ENCODE results near the gene FOXA1.

Gene FOXA1

DNA sequence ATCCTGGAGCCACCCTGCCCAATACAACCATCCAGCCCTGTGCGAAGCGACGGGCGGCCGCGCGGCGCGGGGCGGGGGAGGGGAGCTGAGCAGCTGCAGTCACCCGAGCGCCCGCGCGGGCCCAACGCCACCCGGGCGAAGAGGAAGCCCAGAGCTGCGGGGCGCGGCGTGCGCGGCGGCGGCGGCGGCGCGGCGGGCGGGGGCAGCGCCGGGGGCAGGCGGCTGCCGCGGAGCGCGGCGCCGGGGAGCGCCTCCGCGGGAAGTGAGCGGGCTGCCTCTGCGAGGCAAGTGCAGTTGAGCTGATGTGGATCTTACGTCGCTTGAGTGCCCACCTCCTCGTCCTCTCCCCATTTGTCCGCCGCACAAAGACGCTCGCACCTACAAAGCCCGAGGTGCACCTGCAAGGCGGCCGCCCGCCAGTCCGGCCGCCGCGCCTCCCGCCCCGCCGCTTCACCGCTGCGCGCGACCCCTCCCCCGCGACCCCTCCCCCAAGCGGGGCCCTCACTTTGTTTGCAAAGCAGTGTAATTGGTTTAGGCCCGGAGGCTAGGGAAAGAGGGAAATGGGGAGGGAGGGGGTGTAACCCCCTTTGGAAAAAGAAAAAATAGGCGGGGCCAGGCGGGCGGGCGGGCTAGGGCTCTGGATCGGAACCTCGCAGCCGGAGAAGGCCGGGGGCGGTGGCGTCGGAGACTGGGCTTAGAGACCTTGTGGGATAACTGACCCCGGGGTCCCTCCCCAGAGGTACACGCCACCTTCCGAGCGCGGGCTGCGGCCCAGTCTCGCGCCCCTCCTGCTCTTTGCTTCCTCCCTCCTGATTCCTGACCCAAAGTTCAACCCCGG, at the start of gene FOXA1, which contains the start of gene TTC6:
Gene FOXA1 (minus strand): TSS at position 279 of the 838 bp plus-strand sequence. CDS start 277 bp downstream, at position 2.
Gene TTC6 (plus strand): TSS at position 659 of the 838 bp plus-strand sequence. CDS start 26,436 bp downstream, outside the sequence.
- no peak for DNase-seq

DNA sequence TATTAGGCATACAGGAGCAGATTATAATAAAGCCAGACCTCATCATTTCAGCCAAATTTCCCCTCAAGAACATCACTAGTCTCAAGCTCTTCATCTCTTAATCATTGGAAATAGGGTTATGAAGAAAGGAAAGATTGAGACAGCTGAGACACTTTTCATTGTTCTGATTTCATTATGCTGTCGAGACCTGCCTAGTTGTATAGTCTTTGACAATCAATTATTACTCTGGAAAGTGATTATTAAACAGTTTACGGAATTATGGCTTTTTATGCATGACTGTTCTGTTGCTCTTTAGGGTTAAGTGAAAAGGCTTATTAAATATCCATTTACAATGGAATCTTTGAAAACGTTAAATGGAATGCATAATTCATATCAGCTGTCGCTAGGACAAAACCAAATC, 48.7 kb upstream of the FOXA1 start:
- DNase-seq = no peak

DNA sequence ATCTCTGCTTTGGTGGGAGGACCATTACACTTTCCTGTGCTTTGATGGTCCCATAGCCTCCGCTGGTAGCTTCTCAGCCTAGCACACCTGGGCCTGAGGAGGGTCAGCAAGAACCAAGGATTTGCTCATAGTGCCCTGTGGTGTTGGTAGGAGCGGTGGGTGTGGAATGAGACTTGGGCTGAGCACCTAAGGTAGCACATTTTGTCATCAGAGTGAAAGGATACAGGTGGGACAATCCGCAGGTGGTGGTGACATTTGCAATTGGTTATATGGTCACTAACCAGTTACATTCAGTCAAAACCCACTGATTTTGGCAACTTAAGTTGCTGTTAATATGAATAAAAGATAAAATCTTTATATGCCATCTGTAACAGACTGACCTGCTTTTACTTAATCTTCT, 47.1 kb upstream of the FOXA1 start:
- DNase-seq = no peak

DNA sequence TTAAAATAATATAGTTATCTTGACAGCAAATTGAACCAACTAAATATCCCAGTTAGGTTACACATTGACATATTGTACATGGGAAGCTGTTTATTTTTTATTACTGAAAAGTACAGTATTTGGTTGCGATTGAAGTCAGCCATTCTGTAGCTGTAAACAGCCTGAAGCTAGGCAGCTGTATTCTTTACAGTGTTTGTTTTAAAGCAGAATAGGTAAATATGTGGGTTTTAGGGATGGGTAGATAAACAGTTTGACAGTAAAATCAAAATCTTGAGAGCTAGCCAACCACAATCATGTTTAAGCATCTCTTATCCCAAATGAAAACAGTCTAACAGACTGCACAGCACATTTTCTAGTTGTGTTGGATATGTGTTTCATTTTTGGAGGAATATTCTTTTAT, 46.1 kb upstream of the FOXA1 start:
- no peak for DNase-seq

DNA sequence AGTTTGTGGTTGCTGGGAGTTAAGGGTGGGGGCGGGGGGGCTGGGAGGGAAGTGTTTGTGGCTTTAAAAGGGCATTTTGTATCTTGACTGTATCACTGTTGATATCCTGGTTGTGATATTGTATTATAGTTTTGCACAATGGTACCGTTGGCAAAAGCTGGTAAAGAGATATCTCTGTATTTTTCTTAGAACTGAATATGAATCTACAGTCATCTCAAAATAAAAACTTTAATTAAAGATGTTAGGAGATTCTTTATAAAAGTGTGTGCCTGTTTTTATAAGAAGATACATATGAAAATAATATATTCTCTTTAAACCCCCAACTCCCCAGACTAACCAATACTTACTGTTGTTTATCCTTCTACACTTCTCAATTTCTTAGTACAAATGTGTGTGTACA, 43.5 kb upstream of the FOXA1 start:
- no peak for DNase-seq

DNA sequence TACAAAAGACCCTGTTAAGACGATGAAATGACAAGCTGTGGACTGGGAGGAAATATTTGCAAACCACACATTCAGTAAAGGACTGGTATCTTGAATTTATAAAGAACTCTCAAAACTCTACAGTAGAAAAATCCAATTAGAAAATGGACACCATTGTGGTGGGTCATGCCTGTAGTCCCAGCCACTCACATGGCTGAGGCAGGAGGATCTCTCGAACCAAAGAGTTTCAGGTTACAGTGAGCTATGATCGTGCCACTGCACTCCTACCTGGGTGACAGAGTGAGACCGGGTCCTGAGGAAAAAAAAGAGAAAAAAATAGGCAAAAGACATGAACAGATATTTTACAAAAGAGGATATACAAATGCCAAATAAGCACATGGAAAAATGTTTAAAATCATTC, 42.3 kb upstream of the FOXA1 start:
- DNase-seq = no peak

DNA sequence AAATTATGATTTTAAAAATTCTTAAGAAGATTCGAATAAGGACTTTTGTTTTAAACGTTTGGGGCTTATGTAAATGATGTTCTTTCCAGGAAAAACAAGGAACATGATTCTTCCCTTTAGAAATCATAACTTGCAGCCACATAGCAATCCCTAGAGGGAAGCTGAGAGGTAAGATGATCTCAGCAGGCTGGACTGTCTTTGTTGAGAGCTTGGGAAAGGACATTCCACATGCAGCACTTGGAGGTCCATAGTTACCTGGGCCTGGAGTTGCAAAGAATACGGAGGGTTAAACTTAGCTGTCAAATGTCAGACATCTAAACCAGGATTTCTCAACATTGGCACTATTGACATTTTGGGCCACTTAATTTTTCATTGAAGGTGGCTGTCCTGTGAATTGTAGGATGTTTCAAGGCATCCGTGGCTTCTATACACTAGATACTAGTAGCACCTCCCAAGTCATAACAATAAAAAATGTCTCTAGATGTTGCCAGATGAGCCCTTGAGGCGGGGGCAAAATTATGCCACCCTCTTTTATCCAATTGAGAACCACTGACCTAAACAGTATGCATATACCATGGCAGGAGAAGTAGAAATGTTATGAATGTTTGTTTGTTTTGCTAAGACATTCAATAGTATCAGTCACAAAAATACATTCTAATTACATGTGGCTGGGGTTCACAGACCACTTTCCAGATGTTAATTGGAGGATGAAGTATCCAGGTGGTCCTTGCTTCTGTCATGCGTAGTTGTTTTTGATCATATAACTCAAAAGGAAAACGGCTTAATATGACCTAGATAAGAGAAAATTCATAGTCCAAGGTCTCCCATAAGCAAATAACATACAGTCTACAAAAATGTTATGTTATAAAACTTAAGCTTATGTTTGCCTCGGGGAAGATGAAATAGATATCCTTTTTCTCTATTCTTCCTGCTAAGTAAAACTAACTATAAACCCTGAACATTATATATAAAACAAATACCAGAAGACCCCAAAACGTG, 30.8 kb upstream of the FOXA1 start:
- no peak for DNase-seq

DNA sequence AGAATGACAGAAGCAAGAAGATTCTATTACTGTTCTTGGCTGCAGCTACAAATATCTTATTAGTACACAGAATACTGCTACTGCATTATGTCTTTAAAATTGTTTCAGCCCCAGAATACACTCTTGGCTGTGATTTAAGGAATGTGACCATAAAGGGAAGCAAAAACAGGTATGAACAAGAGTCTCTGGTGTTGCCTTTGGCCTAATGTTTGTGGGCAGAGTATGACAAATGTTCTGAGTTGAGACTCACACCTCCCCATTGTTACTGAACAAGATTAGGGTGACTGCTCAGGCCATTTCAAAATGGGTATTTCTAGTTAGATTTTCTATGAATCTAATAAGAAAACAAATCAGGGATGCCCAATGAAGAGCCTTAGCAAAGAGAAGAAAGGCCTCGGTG, 28.9 kb upstream of the FOXA1 start:
- no peak for DNase-seq

DNA sequence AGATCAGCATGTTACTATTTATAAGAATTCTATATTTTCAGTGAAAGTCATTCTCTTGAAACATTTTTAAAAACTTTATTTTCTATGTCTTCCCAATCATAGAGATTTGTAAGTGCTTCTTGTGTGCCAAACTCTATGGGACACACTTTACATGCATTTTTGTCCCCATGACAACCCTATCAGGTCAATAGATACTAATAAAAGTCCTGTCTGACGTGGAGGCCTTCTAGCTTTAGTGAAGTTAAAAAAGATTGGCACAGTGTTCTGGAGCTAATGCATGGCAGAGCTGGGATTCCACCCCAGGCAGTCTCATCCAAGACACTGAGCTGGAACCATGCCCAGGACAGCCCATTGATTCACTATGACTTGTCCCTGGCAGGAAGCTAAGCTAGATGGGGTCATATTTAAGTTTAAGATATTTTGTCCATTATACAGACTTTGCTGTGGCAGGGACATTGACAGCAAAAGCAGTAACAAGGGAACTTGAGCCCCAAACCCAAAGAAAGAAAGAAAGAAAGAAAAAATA, 28.4 kb upstream of the FOXA1 start:
- no peak for DNase-seq

DNA sequence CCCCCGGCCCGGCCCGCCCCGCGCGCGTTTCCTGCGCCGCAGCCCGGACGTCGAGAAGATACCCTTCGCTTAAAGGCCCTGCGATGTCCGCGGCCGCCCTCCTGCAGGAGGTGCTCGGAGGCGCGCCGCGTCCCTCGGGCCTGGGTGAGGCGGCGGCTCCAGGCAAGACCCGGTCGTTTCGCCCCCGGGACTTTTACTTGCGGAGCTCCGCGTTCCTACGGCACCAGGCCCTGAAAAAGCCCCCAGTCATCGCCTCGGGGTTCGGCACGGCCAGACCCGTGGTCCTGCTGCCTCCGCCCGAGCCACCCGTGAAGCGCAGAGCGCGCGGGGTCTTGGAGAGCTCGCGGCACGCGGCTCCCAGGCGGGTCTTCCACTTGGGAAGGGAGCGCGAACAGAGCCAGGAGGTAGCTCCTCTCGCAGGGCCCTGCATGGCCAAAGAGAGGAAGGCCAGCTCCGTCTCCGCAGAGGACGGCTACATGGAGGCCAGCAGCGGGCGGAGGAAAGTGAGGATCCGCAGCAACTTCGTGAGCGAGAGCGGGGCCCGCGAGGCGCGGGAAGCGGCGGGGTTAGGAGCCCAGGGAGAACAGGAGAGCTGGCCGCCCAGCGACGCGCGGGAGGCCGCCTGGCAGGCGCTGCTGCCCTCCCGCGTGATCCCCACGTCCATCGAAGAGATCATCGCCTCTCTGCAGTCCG, 27.3 kb upstream of the FOXA1 start:
- no peak for DNase-seq

DNA sequence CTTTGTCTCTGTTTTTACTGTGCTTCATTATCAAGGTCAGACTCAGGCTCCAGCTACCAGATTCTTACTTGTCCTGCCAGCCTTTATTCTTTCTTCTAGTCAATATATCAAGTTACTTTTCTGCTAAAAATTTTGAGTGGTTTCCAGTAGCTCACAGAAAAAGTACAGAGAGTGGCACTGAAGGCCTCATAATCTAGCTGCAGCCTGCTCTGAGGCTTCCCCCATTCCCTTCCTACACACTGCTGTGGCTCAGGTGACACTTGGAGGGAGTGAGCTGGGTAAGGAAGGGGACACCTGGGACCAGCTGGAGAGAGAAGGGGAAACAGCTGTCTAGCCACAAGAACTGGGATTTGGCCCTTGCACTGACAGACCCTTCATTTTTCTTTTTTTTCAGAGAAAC, 25.8 kb upstream of the FOXA1 start:
- DNase-seq = no peak

DNA sequence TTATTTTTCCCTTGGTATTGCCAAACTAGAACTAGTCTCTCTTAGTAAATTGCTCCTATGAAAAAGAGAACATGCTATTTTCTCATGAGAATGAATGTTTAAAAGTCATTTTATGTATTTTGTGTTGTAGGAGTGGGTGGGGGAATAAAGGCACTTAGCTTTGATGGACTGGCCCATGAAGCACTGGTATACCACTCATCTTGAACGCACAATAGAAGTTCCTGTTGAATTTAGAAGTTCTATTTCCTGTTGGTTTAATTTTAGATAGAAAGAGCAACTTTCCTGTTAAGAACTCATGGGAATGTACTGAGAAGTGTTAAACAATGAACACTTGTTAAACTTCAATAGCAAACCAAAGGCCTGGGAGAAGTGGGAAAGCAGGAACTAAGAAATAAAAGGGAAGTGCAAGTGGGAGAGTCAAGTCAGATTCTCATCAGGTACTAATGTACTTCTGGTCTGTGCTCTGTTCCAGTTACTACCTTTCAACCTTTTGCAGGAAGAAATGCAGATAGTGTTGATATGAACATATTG, 23.5 kb upstream of the FOXA1 start:
- DNase-seq = no peak

DNA sequence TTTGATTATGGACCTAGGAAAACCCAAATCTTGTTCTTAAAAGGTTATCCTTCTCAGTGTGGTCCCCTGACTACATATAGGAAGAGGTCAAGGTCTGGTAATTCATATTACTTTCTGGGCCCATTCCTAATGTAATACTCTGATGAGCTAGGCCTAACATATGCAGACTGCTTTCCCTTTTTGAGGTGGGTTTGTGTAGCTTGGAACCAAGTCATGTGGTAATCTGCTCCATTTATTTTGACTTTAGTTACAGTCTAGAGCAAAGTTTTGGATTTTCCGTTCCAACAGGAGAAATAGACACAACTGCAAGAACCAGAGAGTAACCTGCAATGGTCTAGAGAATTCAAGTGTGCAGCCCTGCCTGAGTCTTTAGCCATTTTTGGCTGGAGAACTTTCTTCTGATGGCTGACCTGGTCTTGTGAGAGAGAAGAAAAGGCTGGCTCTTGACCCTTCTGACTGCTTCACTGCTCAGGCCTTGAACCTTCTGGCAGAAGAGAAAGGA, 22.9 kb upstream of the FOXA1 start:
- DNase-seq = no peak

DNA sequence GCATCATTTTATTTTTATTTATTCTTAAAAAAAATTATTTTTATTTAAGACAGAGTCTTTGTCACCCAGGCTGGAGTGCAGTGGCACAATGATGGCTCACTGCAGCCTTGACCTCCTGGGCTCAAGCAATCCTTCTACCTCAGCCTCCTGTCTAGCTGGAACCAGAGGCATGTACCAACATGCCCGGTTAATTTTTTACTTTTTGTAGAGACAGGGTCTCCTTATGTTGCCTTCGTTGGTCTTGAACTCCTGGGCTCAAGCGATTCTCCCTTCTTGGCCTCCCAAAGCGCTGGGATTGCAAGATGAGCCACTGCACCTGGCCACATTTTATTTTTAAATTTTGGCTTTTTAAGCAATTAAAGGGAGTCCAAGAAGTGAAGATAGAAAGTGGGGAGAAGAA, 21.8 kb upstream of the FOXA1 start:
- no peak for DNase-seq

DNA sequence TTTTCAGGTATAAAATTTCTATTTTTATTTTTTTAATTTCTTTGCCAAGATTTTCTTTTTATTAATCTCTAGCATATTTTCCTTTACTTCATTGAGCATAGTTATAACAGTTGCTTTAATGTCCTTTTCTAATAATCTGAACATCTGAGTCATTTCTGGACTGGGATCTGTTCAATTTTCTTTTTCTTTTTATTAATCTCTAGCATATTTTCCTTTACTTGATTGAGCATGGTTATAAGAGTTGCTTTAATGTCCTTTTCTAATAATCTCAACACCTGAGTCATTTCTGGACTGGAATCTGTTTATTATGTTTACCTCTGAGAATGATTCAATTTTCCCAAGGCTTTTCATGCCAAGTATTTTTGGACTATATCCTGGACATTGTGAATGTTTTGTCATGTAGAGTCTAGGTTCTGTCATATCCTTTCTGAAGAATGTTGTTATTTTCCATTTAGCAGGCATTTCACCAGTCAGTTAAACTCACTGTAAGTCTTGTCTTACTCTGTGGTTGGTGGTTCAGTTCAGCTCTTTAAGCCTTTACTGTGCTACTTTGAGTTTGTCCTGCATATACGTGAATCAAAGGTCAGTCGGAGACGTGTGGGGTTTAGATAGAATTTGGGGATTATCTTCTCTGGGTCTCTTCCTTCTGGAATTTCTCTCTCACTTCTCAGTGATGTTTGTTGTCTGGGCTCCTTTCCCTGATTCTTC, 20.7 kb upstream of the FOXA1 start:
- DNase-seq = no peak

DNA sequence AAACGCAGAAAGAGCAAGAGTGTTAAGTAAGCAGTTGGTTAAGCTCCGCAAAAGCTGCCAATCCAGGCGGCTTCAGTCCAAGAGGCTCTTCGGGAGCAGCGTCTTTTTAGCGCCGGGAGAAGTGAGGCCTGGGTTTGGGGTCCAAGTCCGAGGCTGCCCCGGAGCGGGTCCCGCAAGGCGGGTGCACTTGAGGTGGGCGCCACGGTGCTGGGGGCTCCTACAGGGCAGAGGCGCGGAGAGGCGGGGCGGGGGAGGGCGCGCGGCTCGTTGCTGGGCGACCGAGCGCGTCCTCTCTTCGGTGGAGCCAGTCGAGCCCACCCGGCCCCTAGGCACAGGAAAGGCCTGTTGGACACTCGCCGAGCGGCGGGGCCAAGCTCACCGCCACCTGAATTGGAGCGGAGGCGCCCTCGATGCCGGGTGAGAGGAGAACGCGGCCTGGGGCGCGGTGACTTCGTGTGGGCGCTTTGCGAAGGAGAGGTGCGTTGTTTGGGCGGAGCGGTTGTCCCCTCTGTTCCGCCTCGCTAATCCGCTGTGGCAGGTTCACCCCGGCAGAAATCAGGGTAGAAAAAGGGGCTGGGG, 16.0 kb upstream of the FOXA1 start:
- DNase-seq = no peak

DNA sequence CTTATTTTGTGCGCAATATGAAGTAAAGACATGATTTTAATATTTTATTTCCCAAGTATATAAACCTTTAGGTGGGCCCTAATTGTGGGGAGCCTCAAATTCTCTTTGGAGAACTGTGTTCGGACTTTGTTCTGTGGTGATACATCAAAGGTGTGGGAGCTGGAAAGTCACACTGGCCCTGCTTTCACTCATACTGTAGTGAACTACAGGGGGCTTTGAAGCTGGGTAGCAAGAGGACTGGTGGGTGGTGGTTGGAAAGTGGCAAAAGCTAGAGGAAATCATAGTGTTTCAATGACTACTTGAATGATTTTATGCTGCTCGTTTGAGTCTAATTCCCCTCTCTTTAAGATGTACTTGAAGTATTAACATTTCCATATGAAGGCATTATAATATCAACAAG, 13.6 kb upstream of the FOXA1 start:
- no peak for DNase-seq

DNA sequence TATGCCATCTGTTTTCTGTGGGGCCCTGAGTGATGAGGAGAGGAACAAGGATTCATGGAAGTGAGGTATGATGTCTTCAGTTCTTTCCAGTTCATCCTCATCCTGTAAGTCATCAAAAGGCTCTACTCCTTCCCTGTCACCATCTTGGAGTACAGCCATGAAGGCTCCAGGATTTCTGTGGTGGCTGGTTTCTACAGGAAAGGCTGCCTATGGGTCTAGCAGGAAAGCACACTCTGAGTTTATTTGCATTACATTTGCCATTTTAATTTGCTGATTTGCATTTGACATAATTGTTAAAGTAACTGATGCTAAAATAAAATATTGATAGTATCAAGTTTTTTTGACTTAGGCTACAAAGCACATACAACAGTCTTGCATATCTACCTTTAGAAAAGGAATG, 11.6 kb upstream of the FOXA1 start:
- no peak for DNase-seq

DNA sequence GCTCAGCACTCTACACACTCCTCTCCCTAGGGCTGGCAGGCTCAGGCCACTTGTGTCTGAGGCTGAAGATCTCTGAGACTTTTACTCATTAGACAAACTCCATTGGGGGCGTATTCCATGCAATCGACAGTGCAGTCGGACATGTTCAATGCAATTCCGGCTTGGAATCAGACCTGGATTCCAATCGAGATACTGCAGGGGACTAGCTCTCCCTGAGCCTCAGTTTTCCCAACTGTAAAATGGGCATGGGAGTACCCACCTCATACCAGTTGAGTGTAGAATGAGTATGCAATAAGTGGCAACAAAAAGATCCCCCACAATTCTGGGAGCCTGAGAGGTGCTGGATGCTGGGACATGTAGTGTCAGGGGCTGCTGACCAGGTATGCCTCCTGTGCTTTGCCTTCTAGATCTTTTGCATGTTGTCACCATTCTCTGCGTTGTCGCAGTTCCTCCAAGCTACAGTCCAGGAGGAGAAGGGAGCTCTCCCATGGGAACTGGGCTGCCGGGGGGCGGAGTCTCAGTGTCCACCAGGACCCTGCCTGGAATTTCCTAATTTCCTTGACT, 8.7 kb upstream of the FOXA1 start:
- DNase-seq = no peak

DNA sequence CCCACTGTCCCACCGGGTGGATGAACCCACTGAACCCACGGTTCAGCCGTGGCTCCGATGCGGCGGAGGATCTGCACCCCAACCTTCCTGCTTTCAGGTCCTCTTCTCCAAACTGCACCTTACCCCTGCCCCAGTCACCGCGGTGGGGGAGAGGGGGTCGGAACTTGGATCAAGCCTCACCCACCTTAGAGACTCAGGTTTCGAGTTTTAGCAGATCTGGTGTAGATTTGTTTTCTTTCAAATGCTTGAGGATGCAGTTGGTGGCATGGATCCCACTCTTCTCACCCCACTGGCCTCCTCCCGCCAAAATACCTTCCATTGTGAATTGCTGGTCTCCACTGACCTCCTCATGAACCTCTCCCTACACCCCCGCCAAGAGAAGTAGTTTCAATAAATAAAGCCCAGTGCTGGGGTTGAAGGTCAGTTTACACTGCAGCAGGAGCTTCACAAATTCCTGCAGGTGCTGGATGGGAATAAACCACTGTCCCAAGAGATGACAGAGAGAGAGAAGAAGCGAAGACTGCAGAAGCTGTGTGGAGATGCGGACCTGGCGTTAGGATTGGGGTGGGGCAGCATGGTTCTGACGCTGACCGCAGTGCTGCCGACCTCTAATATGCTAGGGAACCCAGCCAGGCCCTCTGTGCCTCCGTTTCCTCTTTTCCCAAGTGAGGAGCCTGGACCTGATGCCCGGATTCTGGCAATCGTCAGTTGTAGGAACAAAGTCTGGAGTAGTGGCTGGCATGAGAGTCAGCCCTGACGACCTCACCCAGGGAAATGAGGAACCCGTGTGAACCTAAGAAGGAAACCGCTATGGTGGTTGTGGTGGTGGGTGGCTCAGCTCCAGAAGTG, 7.8 kb upstream of the FOXA1 start:
- no peak for DNase-seq

All from activated CD8-positive, alpha-beta memory T cell treated with anti-CD3 and anti-CD28 coated beads, Interleukin-2, amount 50 U/mL, for 4 hours (primary cell).